OCI-LY1 (cell line): ENCODE measurements around the gene TMA7B.

Experiments used
- CTCF ChIP-seq: fragments of 200-600 bp; sonication (generic), shearing (Covaris generic); IDR thresholded peaks from 2 replicates; pipeline ENCODE4 v1.5.1; 2017; ENCODE audit warnings: mild to moderate bottlenecking, antibody characterized with exemption, low read length, moderate library complexity, mixed read lengths
- EZH2 ChIP-seq: fragments of 200-600 bp; sonication (generic), shearing (Covaris generic); IDR thresholded peaks from 2 replicates; pipeline ENCODE4 v1.8.0; 2017; ENCODE audit warnings: borderline replicate concordance, mixed run types, mild to moderate bottlenecking, antibody characterized with exemption, low read length, moderate library complexity, mixed read lengths

DNA sequence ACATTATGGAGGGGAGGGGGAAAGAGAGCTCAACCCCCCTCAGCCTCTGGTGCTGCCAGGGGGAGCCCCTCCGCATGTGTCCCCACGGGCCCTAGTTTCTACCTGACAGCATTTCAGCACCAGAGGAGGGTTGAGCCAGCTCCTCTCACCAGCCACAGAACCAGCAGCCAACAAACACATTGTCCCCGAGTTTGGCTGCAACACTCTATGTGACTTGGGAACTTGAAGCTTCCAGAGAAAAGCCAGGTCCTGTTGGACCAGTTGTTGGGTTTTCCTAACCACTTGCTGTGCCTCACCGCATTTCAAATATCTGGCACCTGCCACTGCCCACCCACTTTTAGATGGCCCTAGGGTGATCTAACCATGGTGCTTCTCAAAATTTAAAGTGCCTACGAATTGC lies 13.5 kb downstream of the TMA7B start:
- TF ChIP-seq CTCF (no peak), EZH2 (no peak)
